IMR-90 (cell line): ENCODE data around the gene WDR48. TPM values are rescaled to one million over a fixed set of nuclear protein-coding genes. Genes with fewer than 3 reads are reported as not detected.

ENCODE experiments used
- ATAC-seq: fragments of 200-7000 bp; cut with Tn5 transposase; 2 replicates; pipeline ENCODE4 v1.9.1; 2020; ENCODE audit warnings: low read depth, mild to moderate bottlenecking, moderate library complexity
- BruUV-seq: library from RNA; stranded (reverse); fragments of 400-500 nt; replicated peaks from 2 replicates; lab custom pipeline; 2021; lab: Mats Ljungman, UMichigan
- CTCF ChIA-PET: fragments of 300-600 bp; formaldehyde crosslinking; extraction: SDS; loops from one replicate; lab custom pipeline; 2021; ENCODE audit warnings: antibody characterized with exemption; lab: Yijun Ruan, JAX
- POLR2A ChIA-PET: fragments of 300-600 bp; sonication (Branson Sonifier 250); formaldehyde crosslinking; loops from one replicate; lab custom pipeline; 2022; ENCODE audit warnings: antibody characterized with exemption; ENCODE audit not compliant: unreplicated experiment; lab: Charles Lee
- DNase-seq: peaks from one replicate; pipeline ENCODE4 v3.0.0; 2013
- H2AFZ ChIP-seq: replicated peaks from 2 replicates; pipeline ENCODE3; 2013; ENCODE audit warnings: low read length, mild to moderate bottlenecking; ENCODE audit not compliant: poor library complexity
- H2AK5ac ChIP-seq: 2 replicates; pipeline ENCODE4 v1.6.1; 2013; ENCODE audit warnings: low read depth, low read length, inconsistent platforms
- H2AK9ac ChIP-seq: replicated peaks from 2 replicates; pipeline ENCODE3; 2013; ENCODE audit warnings: mild to moderate bottlenecking, low read depth, low read length, moderate library complexity; ENCODE audit not compliant: poor library complexity
- H2BK120ac ChIP-seq: 2 replicates; pipeline ENCODE4 v1.6.1; 2013; ENCODE audit warnings: low read depth, low read length, inconsistent platforms
- H2BK15ac ChIP-seq: 3 replicates; pipeline ENCODE4 v1.6.1; 2013; ENCODE audit warnings: low read depth, low read length, inconsistent platforms
- H2BK20ac ChIP-seq: 2 replicates; pipeline ENCODE4 v1.6.1; 2013; ENCODE audit warnings: low read depth, mild to moderate bottlenecking, inconsistent platforms, low read length, moderate library complexity
- H2BK5ac ChIP-seq: 2 replicates; pipeline ENCODE4 v1.6.1; 2013; ENCODE audit warnings: mild to moderate bottlenecking, low read depth, low read length, inconsistent platforms; ENCODE audit not compliant: poor library complexity, severe bottlenecking
- H3K14ac ChIP-seq: replicated peaks from 2 replicates; pipeline ENCODE4 v1.6.1; 2013; ENCODE audit warnings: low read depth, low read length, inconsistent platforms
- H3K18ac ChIP-seq: 2 replicates; pipeline ENCODE4 v1.6.1; 2013; ENCODE audit warnings: low read depth, low read length, control low read depth
- H3K23ac ChIP-seq: 2 replicates; pipeline ENCODE4 v1.6.1; 2013; ENCODE audit warnings: low read depth, low read length, inconsistent platforms
- H3K27ac ChIP-seq: 2 replicates; pipeline ENCODE4 v1.5.1; 2013; ENCODE audit warnings: mild to moderate bottlenecking, control low read depth, low read length; ENCODE audit not compliant: insufficient read depth
- H3K27me3 ChIP-seq: 2 replicates; pipeline ENCODE4 v1.6.1; 2013; ENCODE audit warnings: low read length; ENCODE audit not compliant: control insufficient read depth, insufficient read depth
- H3K36me3 ChIP-seq: 2 replicates; pipeline ENCODE4 v1.6.1; 2013; ENCODE audit warnings: low read length, mixed read lengths; ENCODE audit not compliant: control insufficient read depth, insufficient read depth
- H3K4ac ChIP-seq: 2 replicates; pipeline ENCODE4 v1.6.1; 2013; ENCODE audit warnings: low read depth, low read length, inconsistent platforms
- H3K4me1 ChIP-seq: 2 replicates; pipeline ENCODE4 v1.6.1; 2013; ENCODE audit warnings: low read length, mixed read lengths; ENCODE audit not compliant: control insufficient read depth, insufficient read depth
- H3K4me2 ChIP-seq: 2 replicates; pipeline ENCODE4 v1.6.1; 2013; ENCODE audit warnings: low read depth, mild to moderate bottlenecking, control low read depth, low read length, moderate library complexity
- H3K4me3 ChIP-seq: 2 replicates; pipeline ENCODE4 v1.5.1; 2013; ENCODE audit warnings: low read depth, mild to moderate bottlenecking, control low read depth, low read length, moderate library complexity; ENCODE audit not compliant: insufficient read depth
- H3K56ac ChIP-seq: 2 replicates; pipeline ENCODE4 v1.6.1; 2013; ENCODE audit warnings: low read length, inconsistent platforms; ENCODE audit not compliant: insufficient read depth; ENCODE audit errors: extremely low read depth
- H3K79me1 ChIP-seq, 2 experiments: 2 replicates each; pipeline ENCODE4 v1.6.1; 2013; ENCODE audit warnings: low read length in 2 of 2, inconsistent platforms in 1 of 2, low read depth in 1 of 2
- H3K9ac ChIP-seq: 2 replicates; pipeline ENCODE4 v1.6.1; 2013; ENCODE audit warnings: low read depth, low read length, control low read depth
- H3K9me1 ChIP-seq: 2 replicates; pipeline ENCODE4 v1.6.1; 2013; ENCODE audit warnings: low read length, inconsistent platforms; ENCODE audit not compliant: insufficient read depth
- H3K9me3 ChIP-seq: 2 replicates; pipeline ENCODE4 v1.6.1; 2013; ENCODE audit warnings: low read length; ENCODE audit not compliant: control insufficient read depth, insufficient read depth
- H4K20me1 ChIP-seq: 2 replicates; pipeline ENCODE4 v1.6.1; 2013; ENCODE audit warnings: low read length, inconsistent platforms; ENCODE audit not compliant: insufficient read depth
- H4K5ac ChIP-seq: 2 replicates; pipeline ENCODE4 v1.6.1; 2013; ENCODE audit warnings: mild to moderate bottlenecking, low read depth, low read length, control low read depth
- H4K8ac ChIP-seq, 2 experiments: 2 replicates each; pipeline ENCODE4 v1.6.1; 2013; ENCODE audit warnings: low read depth in 2 of 2, low read length in 2 of 2, control low read depth in 1 of 2, inconsistent platforms in 1 of 2
- H4K91ac ChIP-seq: 2 replicates; pipeline ENCODE4 v1.6.1; 2013; ENCODE audit warnings: low read depth, low read length, inconsistent platforms; ENCODE audit not compliant: insufficient read depth
- BHLHE40 ChIP-seq: fragments of 150-350 bp; IDR thresholded peaks from 2 replicates; pipeline ENCODE4 v1.6.1; 2016; ENCODE audit warnings: mild to moderate bottlenecking, low read depth, low read length
- CEBPB ChIP-seq: IDR thresholded peaks from 2 replicates; pipeline ENCODE4 v1.6.1; 2012; ENCODE audit warnings: low read depth, low read length, improper control_type of control experiment
- CHD1 ChIP-seq: IDR thresholded peaks from 2 replicates; pipeline ENCODE4 v1.6.1; 2012; ENCODE audit warnings: low read depth, low read length, improper control_type of control experiment
- FOS ChIP-seq: fragments of 150-350 bp; IDR thresholded peaks from 2 replicates; pipeline ENCODE4 v1.6.1; 2016; ENCODE audit warnings: low read depth, low read length
- MAFK ChIP-seq: IDR thresholded peaks from 2 replicates; pipeline ENCODE4 v1.6.1; 2012; ENCODE audit warnings: low read depth, low read length, improper control_type of control experiment
- MAZ ChIP-seq: IDR thresholded peaks from 2 replicates; pipeline ENCODE4 v1.6.1; 2012; ENCODE audit warnings: low read depth, mild to moderate bottlenecking, low read length, improper control_type of control experiment, moderate library complexity, borderline replicate concordance
- MXI1 ChIP-seq: IDR thresholded peaks from 2 replicates; pipeline ENCODE4 v1.6.1; 2012; ENCODE audit warnings: low read depth, mild to moderate bottlenecking, low read length, moderate library complexity, borderline replicate concordance
- NFE2L2 ChIP-seq: fragments of 150-350 bp; IDR thresholded peaks from 2 replicates; pipeline ENCODE4 v1.6.1; 2016; ENCODE audit warnings: low read depth, mild to moderate bottlenecking, low read length
- POLR2A ChIP-seq: IDR thresholded peaks from 2 replicates; pipeline ENCODE4 v1.6.1; 2012; ENCODE audit warnings: mild to moderate bottlenecking, low read depth, low read length
- RAD21 ChIP-seq: IDR thresholded peaks from 2 replicates; pipeline ENCODE4 v1.6.1; 2012; ENCODE audit warnings: low read length, improper control_type of control experiment
- RCOR1 ChIP-seq: IDR thresholded peaks from 2 replicates; pipeline ENCODE4 v1.6.1; 2012; ENCODE audit warnings: mild to moderate bottlenecking, low read length, improper control_type of control experiment; ENCODE audit not compliant: insufficient replicate concordance
- RFX5 ChIP-seq: IDR thresholded peaks from 2 replicates; pipeline ENCODE4 v1.8.0; 2012; ENCODE audit warnings: low read depth, mild to moderate bottlenecking, low read length, moderate library complexity
- SMC3 ChIP-seq: fragments of 150-350 bp; IDR thresholded peaks from 2 replicates; pipeline ENCODE4 v1.6.1; 2016; ENCODE audit warnings: low read depth, mild to moderate bottlenecking, antibody characterized with exemption, low read length, moderate library complexity
- WGBS, 2 experiments: methylation state at CpG; one replicate each; pipeline versions ENCODE4 v1.1.5 to v1.1.7; 2013; ENCODE audit warnings: missing lambda C conversion rate in 2 of 2; ENCODE audit not compliant: insufficient read length in 1 of 2; ENCODE audit errors: extremely low coverage in 2 of 2; 5-methylcytosine and 5-hydroxymethylcytosine counted together
- dilution Hi-C: fragments of 300-500 bp; cut with HindIII; formaldehyde crosslinking; loops from one replicate; pipeline ENCODE4 v1.14.3; 2018; ENCODE audit warnings: low sequenced_read_pairs; ENCODE audit not compliant: unreplicated experiment
- in situ Hi-C: fragments of 300-500 bp; cut with MboI; formaldehyde crosslinking; loops from 3 replicates; pipeline ENCODE4 v1.14.3; 2019; ENCODE audit warnings: low sequenced_read_pairs, inconsistent platforms, mixed read lengths
- intact Hi-C: fragments of 100-400 bp; cut with micrococcal nuclease; formaldehyde crosslinking; loops from 2 replicates; pipeline ENCODE4 v1.10.0; 2022
- polyA plus RNA-seq, 3 experiments: library from polyadenylated mRNA; depleted of rRNA; stranded (reverse); fragments of >200 nt; gene quantifications; 2 replicates each; pipeline ENCODE4 v1.2.3, GENCODE V29; 2012; ENCODE audit warnings: low replicate concordance in 1 of 3
- total RNA-seq: library from RNA; depleted of rRNA; stranded (reverse); fragments of >200 nt; gene quantifications from 2 replicates; pipeline ENCODE4 v1.2.3, GENCODE V29; 2012
- TF ChIP-seq, protein P1 (sequence below): fragments of 150-350 bp; IDR thresholded peaks from 2 replicates; pipeline ENCODE4 v1.6.1; 2017; ENCODE audit warnings: mild to moderate bottlenecking, antibody characterized with exemption, low read length, low read depth
- TF ChIP-seq, protein P2 (sequence below): fragments of 150-350 bp; IDR thresholded peaks from 2 replicates; pipeline ENCODE4 v1.6.1; 2016; ENCODE audit warnings: low read depth, mild to moderate bottlenecking, low read length, moderate library complexity, borderline replicate concordance
- TF ChIP-seq, protein P3 (sequence below): conservative IDR thresholded peaks from 2 replicates; pipeline ENCODE4 v1.5.1; 2012; ENCODE audit warnings: mild to moderate bottlenecking, low read depth, low read length, improper control_type of control experiment

The WDR48 gene
- total and polyA plus RNA-seq, 2 of the 4 experiments (the other 2 are of a cell fraction), result 14.4 to 41.2 TPM

DNA sequence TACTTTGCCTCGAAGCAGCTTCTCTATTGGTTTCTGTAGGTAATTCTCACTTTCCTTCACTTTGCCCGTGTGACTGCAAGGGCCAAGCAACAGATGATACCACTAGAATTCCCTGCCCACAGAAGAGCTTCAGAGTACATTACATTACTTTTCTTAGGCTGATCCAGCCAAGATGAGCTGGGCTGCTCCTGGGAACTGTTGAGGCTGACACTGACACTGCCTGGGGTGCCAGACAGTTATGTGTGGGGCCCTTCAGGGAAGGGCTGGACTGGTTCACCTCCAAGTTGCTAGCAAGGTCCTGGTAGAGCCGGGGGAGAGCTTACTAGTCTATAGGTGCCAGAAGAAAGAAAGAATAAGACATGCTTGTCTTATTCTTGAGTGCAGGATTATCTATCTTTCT, 36.6 kb downstream of the WDR48 start:
- Histone ChIP-seq H2BK20ac (no peak overlapping the region), H2AK9ac (no peak overlapping the region), H4K91ac (no peak overlapping the region), H3K4me3 (no peak overlapping the region), H4K8ac (no peak overlapping the region), H3K18ac (no peak overlapping the region), H3K4me1 (no peaks in the 10 kb centered on the region), H3K27me3 (no peaks in the 10 kb centered on the region), H2AK5ac (no peak overlapping the region), H3K9me1 (no peaks in the 10 kb centered on the region), H4K20me1 (no peaks in the 10 kb centered on the region), H4K5ac (no peak overlapping the region), H3K56ac (no peak overlapping the region), H3K27ac (no peak overlapping the region), H3K9me3 (no peaks in the 10 kb centered on the region), H3K36me3 (peaks cover 34% of the 10 kb centered on the region), H2AFZ (no peak overlapping the region), H3K9ac (no peak overlapping the region), H3K79me1 (no peaks in the 10 kb centered on the region), H3K4ac (no peak overlapping the region), H2BK15ac (no peak overlapping the region), H3K23ac (no peak overlapping the region), H2BK5ac (no peak overlapping the region), H2BK120ac (no peak overlapping the region), H3K14ac (no peak overlapping the region), H3K4me2 (no peak overlapping the region)
- DNase-seq (no peak), ATAC-seq (peak; percentile 56)
- dilution Hi-C loops (no loop called here), in situ Hi-C loops (no loop called here), intact Hi-C loops (no loop called here)
- BruUV-seq, result no TSS peak
- no CpG with 5 or more reads among the region's 3 CpGs for WGBS, 2 experiments
- CTCF ChIA-PET, result interaction anchor here (1.2 to 1.5 kb wide), 2 partner anchors 23 to 203 kb away, joined by 4 to 5 read pairs; no protein-coding TSS in a partner anchor
- POLR2A ChIA-PET, result no interaction called here
- TF ChIP-seq SMC3 (no peak), RCOR1 (no peak), MAFK (no peak), FOS (no peak), RAD21 (no peak), RFX5 (no peak), CHD1 (no peak), MXI1 (no peak), NFE2L2 (no peak), MAZ (no peak), BHLHE40 (no peak), POLR2A (no peak), CEBPB (no peak)
- TF ChIP-seq, protein P1, sequence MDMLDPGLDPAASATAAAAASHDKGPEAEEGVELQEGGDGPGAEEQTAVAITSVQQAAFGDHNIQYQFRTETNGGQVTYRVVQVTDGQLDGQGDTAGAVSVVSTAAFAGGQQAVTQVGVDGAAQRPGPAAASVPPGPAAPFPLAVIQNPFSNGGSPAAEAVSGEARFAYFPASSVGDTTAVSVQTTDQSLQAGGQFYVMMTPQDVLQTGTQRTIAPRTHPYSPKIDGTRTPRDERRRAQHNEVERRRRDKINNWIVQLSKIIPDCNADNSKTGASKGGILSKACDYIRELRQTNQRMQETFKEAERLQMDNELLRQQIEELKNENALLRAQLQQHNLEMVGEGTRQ, result no peak
- TF ChIP-seq, protein P2, sequence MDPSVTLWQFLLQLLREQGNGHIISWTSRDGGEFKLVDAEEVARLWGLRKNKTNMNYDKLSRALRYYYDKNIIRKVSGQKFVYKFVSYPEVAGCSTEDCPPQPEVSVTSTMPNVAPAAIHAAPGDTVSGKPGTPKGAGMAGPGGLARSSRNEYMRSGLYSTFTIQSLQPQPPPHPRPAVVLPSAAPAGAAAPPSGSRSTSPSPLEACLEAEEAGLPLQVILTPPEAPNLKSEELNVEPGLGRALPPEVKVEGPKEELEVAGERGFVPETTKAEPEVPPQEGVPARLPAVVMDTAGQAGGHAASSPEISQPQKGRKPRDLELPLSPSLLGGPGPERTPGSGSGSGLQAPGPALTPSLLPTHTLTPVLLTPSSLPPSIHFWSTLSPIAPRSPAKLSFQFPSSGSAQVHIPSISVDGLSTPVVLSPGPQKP, result no peak
- TF ChIP-seq, protein P3, sequence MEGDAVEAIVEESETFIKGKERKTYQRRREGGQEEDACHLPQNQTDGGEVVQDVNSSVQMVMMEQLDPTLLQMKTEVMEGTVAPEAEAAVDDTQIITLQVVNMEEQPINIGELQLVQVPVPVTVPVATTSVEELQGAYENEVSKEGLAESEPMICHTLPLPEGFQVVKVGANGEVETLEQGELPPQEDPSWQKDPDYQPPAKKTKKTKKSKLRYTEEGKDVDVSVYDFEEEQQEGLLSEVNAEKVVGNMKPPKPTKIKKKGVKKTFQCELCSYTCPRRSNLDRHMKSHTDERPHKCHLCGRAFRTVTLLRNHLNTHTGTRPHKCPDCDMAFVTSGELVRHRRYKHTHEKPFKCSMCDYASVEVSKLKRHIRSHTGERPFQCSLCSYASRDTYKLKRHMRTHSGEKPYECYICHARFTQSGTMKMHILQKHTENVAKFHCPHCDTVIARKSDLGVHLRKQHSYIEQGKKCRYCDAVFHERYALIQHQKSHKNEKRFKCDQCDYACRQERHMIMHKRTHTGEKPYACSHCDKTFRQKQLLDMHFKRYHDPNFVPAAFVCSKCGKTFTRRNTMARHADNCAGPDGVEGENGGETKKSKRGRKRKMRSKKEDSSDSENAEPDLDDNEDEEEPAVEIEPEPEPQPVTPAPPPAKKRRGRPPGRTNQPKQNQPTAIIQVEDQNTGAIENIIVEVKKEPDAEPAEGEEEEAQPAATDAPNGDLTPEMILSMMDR, result no peak
